IPS-NIHi7 (cell line): ENCODE results near the gene PTPA.

Experiments
- DNase-seq: peaks from one replicate; pipeline ENCODE4 v3.0.0; 2012; ENCODE audit warnings: mixed read lengths; ENCODE audit errors: extremely low spot score

PTPA gene

DNA sequence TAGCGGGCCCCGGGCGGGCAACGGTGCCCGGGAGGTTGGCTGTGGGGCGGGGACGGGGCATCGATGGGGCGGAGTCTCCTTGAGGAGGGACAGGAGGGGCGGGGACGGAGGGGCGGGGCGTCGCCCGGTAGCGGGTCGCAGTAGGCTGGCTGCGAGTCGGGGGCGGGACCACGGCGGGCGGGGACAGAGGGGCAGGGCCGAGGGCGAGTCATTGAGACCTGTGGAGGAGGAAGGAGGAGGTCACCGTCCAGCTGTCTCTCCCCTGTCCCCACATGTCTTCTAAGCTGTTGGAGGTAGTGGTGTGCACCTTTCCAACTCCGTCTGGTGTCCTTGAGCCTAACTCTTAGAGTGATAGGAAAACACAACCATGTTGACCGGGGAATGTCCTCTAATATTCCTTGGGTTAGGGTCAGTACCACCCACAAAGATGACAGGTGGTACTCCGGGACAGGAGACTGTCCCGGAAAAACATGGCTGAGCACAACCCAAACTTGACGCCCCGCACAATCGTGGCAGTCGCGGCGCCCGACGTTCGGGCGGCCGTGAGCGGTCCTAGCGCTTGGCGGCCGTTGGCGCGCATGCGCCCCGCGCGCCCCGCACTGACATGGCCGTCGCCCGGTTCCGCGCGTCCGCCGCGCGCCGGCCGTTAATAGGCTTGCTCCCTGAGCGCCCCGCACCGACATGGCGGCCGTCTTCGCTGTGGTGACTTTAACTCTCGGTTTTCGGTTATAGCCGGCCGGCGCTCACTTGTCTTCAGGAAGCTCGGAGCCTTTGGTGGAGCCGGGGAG, at the start of gene PTPA, which contains the start of gene CRAT:
TSS of gene PTPA (plus strand) at position 676 of the 788 bp plus-strand sequence. CDS start 186 bp downstream, outside the sequence.
TSS of gene CRAT (minus strand) at position 54 of the 788 bp plus-strand sequence. CDS start 284 bp downstream, outside the sequence.
- peak; percentile 100 for DNase-seq

DNA sequence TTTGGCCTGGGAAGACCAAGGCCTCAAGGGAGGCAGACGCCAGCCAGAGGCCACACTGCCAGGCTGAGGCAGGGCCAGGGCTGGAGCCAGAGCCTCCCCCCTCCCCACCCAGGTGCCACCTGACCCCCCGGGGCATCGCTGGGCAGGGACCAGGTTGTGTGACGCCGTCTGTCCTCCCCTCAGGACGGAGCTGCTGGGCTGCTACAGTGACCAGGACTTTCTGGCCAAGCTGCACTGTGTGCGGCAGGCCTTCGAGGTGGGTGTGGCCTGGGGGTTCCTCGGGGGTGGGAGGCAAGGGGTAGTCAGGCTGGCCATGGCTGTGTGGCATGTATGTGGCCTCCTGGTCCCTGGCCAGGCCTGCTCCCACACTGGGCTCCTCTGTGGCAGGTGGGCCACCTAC, 48.2 kb upstream of the PTPA start:
- DNase-seq, result no peak

DNA sequence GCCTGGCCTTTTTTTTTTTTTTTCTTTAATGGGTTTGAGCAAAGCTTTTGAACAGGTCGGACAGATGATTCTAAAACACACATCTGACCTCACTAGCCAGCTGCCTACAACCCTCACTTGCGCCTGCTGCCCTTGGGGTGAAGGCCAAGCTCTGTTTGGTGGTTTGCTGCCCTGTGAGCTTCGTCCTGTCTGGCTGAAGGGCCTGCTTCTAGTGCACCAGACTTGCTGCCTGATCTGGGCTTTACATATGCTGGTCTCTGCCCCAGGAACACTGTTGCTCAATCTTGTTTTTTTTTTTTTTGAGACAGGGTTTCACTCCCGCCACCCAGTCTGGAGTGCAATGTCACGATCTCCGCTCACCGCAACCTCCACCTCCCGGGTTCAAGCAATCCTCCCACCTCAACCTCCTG, 46.7 kb upstream of the PTPA start:
- no peak for DNase-seq

DNA sequence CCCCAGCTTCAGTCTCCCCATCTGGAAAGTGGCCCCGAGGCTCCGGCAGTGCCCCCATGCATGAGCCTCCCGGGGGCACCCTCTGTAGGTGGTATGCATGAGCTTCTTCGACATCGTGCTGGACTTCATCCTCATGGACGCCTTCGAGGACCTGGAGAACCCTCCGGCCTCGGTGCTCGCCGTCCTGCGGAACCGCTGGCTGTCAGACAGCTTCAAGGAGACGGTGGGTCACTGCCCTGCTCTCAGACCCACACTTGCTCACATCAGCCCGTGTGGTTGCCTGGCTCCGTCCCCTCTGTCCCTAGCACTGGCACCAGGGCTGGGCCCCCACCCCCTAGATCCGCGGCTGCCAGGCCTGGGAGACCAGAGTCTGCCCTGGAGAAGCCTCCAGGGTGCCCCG, 43.1 kb upstream of the PTPA start:
- no peak for DNase-seq

DNA sequence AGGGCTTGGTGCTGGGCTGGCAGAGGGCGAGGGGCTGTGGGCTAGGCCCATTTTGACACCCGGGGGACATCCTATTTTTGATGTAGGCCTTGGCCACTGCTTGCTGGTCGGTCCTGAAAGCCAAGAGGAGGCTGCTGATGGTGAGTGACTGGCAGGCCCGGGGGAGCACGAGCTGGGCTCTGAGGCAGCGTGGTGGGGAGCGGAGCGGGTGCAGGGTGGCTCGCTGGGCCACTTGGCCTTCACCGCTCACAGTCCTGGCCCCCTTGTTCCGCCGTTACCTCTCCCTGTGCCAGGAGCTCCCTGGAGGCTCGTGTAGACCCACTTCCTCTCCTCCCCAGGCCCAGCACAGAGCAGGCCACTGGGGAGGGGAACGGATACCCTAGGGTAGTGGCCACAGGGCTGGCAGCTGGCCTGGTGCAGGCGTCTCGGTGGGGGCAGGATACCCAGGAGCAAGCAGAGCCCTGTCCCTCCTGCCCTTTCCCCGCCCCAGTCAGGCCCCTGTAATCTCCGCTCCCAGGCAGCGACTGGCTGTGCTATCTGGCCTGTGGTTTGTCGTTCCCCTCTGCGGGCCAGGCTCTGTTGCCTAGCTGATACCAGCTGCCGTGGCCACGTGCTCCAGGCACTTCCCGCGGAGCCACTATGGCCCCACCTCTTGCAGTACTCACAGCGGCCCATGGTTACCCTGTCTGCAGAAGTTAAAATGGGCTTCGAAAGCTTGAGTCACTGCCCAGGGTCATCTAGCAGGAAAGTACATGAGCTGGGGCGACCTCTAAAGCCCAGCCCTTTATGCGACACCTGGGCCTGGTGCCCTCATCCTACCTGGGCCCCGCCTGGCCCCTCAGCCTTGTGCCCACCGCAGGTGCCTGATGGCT, 42.0 kb upstream of the PTPA start:
- DNase-seq, result no peak

DNA sequence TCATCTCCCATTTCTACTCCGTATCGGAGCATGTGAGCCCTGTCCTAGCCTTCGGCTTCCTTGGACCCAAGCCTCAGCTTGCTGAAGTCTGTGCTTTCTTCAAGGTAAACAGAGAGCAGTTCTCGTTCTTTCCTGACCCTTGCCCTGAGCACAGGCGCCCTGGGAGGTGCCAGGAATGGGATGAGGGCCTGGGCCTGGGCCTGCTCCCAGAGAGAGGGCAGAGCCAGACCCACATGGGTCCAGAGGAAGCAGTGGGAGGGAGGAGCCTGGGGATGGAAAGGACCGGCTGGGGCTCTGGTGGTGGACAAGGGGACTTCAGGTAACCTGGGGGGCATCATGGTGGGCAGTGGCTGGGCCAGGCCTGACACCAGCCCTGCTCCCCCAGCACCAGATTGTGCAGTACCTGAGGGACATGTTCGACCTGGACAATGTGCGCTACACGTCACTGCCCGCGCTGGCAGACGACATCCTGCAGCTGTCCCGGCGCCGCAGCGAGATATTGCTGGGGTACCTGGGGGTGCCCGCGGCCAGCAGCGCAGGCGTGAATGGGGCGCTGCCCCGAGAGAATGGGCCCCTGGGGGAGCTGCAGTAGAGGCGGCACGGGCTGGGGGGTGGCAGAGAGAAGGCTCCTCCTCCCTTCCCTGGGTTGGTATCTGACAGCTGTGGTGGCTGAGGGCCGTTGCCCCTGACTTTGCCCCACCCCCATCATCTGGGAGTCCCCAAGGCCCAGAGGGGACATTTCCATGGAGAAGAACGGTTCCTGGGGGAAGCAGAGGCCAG, 41.2 kb upstream of the PTPA start:
- no peak for DNase-seq

DNA sequence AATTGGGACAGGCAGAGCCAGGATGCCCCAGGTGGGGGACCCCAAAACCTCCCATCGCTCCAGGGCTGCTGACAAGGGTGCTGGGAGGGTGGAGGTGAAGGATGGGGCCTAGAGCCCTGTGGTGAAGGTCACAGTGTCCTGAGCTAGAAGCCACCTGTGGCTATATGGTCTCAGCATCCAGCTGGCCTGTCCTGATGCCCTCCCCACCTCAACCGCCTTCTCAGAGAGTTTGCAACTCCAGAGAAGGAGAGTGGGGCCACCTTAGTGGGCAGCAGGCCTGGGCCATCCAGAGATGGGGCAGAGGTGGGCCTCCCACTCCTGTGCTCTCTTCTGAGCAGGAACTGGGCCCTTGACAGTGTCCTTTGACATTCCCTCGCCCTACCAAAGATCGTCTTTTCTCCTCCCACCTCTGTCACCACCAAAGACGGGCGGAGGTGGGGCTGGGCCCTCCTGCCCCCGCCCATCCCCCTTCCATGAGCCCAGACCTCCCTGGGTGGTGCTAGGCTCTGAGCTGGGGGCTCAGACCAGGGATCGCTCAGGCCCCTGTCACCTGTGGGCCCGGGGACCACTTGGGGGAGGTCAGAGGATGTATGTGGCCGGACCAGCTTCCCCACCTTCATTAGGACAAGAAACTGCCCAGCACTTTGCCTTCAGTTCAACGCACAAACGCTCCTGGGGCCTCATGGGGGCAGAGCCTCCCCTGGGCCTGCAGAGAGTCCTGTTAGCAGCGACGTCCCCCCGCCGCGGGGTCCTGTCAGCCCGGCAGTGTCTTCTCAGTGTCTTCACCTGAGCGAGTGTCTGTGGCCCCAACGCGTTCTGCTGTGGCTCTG, 40.3 kb upstream of the PTPA start:
- DNase-seq, result no peak

DNA sequence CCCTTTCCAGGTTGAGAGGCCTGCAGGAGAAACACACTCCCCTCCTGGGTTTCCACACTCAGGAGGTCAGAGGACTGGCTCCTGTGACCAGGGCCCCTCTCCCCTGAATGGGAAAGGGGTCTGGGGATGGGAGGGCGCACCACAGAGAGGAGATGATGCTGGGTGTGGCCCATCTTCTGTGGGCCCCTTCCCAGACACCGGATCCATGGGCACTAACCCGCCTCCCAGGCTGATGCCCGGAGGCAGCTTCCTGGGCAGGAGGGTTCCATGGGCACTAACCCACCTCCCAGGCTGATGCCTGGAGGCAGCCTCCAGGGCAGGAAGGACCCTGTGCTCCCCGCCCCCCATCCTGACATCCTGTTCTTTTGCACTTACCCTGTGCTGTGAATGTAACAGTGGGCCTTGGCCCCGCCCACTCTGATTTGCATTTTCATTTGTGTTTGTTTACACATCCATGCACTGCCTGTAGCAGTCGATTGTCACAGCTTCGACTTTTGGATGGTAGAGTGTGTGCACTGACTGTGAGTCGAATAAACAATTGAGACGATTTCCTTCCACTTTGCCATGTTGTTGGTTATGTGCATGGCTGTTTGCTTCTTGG, 39.6 kb upstream of the PTPA start:
- peak; percentile 69 for DNase-seq

DNA sequence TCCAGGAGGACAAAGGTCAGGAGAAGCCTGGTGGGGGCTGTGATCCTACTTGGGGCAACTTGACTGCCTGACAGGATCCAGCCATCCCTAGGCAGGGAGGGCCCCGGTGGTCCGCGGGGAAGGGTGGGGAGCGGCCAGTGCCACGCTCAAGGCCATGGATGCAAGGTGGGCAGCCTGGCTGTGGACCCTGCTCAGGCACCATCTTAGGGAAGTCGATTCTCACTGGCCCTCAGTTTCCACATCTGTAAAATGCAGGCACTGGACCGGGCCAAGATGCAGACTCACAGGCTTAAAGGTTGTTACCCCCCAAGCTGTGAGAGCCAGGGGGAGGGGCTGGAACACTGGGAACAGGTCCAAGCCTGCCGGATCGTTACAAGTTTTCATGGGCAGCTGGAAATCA, 39.0 kb upstream of the PTPA start:
- no peak for DNase-seq

DNA sequence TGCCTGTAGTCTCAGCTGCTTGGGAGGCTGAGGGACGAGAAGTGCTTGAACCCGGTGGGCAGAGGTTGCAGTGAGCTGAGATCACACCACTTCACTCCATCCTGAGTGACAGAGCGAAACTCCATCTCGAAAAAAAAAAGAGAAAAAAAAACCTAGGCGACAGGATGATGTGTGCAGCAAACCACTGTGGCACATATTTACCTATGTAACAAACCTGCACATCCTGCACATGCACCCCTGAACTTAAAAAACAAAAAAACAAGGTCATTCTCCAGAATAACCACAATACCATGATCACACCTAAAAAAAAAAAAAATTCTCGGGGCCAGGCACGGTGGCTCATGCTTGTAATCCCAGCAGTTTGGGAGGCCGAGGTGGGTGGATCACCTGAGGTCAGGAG, 37.8 kb upstream of the PTPA start:
- no peak for DNase-seq

DNA sequence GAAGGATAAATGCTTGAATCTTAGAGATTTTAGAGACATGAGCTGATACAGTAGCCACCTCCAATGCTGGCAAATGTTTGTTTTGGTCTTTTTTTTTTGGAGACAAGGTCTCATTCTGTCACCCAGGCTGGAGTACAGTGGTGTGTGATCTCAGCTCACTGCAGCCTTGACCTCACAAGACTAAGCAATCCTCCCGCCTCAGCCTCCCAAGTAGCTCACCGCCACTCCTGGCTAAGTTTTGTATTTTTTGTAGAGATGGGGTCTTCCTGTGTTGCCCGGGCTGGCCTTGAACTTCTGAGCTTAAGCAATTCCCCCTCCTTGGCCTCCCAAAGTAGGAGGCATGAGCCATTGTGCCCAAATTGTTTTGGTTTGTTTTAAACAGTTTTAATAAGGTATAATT, 37.1 kb upstream of the PTPA start:
- no peak for DNase-seq

DNA sequence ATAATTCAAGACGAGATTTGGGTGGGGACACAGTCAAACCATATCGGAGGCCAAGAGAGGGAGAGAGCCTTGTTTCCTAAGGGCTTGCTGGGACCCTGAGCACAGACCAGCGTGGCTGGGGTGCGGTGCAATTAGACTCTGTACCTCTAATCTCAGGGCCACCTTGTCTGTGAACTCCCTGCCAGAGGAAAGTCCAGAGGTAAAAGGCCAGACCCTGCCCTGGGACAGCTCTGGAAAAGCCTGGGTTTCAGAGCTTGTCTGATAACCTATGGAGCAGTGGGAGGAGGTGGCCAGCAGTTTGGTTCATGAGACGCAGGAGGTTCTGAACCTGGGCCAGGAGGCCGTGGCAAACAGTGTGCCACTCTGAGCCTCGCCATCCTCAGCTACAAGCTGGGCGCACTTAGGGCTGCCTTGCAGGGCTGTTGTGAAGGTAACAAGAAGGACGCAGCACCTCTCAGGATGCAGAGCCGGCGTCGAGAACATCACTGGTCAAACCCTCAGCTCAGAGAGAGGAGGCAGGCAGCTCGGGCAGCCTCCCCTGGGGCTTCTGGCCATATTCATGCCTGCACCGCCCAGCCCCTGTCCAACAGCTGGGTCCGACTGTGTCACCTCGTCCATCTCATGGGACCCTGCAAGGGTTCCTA, 35.1 kb upstream of the PTPA start:
- DNase-seq, result no peak

DNA sequence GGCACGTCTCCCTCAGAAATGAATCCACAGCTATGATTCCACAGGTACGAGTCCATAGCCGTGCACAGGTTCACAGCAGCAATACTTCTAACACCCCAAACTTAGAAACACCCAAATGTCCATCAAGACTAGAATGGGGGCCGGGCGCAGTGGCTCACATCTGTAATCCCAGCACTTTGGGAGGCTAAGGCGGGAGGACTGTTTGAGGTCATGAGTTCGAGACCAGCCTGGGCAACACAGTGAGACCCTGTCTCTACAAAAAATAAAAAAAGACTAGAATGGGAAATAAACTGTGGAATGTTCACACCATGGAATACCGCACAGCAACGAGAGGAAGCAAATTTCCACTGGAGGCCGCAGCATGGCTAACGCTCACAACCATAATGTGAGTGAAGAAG, 34.6 kb upstream of the PTPA start:
- no peak for DNase-seq

DNA sequence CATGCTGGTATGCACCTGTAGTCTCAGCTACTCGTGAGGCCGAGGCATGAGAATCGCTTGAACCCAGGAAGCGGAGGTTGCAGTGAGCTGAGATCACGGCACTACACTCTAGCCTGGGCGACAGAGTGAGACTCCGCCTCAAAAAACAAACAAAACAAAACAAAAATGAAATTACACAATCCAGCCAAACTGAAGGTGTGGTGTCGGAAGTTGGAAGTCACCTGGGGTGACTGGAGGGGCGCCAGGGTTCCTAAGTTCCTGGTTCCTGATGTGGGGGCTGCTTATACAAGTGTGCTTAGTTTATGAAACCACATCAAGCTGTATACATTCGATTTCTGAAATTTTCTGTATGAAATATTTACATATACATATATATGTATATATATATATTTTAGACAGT, 34.0 kb upstream of the PTPA start:
- no peak for DNase-seq

DNA sequence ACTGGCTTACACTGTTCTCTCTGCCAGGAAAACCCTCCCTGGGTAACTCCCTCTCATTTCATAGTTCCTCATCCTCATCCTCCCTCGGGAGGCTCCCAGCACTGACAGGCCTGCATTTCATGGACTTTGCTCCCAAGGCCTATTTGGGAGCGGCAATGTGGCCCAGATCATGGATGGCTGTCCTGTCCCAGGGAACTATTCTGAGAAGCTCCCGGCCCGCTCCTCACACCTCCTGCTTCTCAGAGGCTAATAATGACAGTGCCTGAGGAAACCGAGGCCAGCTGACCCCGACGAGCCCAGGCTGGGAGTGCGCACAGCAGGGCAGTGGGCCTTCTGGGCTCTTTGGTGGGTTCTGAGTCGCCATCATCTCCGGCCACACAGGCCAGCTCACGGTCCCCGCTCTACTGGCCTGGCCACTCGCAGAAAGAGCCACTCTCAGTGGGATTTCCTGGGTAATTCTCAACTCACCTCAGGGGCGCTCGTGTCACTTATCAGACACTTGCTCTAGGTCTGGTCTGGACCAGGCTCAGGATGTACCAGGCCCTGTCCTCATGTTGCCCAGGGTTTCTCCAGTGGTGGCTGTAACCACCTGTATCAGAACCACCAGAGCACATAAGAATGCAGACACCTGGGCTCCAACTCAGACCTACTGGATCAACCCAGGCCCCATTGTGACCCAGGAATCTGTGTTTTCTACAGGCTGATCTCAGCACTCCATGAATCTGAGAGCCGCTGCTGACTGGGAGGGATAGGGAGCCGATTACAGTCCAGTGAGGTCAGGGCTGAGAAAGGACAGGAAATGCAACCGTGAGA, 32.3 kb upstream of the PTPA start:
- no peak for DNase-seq

DNA sequence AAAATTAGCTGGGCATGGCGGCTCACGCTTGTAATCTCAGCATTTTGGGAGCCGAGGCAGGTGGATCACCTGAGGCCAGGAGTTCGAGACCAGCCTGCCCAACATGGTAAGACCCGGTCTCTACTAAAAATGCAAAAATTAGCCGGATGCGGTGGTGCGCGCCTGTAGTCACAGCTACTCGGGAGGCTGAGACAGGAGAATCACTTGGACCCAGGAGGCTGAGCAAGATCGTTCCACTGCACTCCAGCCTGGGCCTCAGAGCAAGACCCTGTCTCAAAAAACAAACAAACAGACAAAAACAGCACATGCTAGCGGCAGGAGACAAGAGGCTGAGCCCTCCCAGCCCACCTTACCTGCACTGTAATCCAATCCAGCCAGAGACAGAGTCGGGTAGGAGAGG, 31.4 kb upstream of the PTPA start:
- DNase-seq, result no peak

DNA sequence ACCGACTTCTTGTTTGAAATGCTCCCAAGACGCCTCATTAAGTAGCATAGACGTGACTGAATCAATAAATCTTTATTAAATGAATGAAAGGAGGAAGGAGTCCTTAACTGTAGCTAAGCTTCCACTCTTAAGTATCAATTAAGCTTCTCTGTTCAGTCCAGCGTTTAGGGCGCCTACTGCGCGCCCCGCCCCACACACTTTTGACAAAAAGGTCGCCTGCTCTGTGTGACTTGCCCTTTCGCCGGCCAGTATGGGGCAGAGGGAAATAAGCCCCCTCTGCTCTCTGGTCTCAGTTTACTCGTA, 31.0 kb upstream of the PTPA start:
- DNase-seq, result no peak

DNA sequence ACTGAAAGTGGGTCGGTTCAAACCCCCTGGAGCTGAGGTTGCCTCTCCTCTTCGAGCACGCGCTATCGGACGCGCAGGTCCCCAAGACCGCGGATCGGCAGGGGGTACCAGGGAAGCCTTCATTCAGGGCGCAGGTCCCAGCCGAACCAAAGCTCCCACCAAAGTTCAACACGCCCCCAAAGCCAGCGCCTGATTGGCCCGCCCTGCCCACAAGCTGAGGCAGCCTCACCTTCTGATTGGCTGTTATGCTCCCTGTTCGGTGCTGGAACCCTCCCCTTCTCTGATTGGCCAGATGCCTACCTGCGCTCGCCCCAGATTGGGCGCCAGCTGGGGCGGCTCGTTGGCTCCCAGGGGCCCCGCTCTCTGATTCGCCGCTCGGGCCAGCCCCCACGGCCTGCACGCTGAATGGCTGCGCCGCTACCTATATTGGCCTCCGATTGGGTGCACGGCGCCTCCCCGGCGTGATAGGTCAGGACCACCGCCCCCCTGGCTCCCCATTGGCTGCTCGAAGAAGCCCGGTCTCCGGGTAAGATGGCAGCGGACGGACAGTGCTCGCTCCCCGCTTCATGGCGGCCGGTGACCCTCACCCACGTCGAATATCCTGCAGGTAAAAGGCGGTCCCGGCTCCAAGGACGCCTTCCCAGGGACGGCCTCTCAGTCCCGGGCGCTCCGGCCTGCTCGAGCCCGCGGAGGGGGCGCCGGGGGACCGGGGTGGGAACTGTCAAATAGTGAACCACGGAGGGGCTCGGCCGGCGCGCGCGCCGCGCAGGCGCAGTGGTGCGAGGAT, 30.4 kb upstream of the PTPA start, which contains the start of gene DOLPP1:
TSS of gene DOLPP1 (plus strand) at position 511 of the 787 bp plus-strand sequence. CDS start at position 532, 21 bp downstream.
- DNase-seq, result peak; percentile 100
